Fibroblast of skin of abdomen (primary cell): ENCODE data around the gene NR2C2.
"Not testable (repeated sequence)": the region's sequence is repeated elsewhere in the genome, so short reads cannot be mapped to it uniquely, and the experiment has no call there.

ENCODE experiments used
- DNase-seq: peaks from one replicate; pipeline ENCODE4 v3.0.0-alpha.2; 2013

NR2C2 gene

DNA sequence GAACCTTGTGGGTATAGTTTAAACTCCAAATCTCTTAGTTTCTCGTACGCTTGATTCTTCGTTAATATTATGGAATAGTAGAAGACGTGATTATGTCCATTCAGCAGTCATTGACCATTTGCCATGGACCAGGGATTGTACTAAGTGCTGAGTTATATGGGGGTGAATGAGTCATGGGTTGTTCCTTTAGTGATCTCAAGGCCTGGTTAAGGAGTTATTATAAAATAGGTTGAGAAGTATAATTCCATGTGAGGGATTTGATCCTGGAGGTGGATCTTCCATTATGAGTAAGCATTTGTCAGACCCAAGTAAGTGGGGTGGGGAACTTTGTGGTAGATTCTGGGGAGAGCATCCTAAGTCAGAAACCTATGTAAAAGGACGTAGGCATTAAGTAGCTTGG is 15.4 kb downstream of the NR2C2 start:
- peak; percentile 64 for DNase-seq

DNA sequence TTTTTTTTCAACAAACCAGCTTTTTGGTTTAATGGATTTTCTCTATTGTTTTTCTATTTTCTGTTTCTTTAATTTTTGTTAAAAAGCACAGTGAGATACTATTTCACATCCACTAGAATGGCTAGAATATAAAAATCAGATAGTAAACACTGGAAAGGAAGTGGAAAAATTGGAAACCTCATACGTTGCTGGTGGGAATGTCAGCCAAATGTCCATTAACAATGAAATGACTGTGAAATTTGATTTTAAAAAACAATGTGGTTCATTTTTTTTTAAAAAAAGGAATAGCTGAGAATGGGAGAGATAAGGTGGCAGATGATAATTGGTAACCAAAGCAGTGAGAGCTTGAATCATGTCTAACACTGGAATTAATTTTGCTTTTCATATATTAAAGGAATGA is 19.9 kb downstream of the NR2C2 start:
- DNase-seq: no peak

DNA sequence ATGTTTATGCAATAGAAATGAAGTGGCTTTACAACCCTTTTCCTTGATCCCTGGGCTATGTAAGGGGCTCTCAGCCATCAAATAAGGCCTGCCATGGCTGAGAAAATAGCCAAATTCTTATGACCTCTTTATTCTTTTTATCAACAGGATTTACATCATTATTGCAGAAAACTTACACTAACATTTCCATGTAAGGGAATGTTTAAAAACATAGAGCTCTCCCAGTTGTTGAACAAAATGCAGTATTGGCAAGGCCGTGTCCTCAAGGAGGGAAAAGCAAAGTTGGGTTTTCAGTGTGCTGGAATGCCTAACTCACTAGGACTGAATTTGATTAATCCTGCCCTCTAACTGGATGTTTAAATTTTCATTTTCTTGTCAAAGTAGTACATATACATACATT is 22.3 kb downstream of the NR2C2 start:
- DNase-seq: no peak

DNA sequence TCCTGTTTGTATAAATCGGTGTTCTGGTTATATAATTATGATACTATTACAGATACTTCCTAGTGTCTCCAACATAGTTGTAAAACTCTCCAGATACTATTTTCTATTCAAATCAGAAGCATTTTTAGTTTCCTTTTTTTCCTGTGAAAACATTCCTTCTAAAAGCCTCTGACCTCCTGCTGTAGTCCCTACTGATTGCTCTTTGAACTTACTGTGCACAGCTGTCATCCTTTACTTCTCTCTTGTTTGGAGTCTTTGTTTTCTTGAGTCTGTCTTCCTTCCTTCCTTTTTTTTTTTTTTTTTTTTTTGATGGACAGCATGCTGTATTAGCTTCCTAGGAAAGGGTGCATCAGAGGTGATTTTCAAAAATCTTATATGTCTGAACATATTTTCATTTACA is 28.9 kb downstream of the NR2C2 start:
- no peak for DNase-seq

DNA sequence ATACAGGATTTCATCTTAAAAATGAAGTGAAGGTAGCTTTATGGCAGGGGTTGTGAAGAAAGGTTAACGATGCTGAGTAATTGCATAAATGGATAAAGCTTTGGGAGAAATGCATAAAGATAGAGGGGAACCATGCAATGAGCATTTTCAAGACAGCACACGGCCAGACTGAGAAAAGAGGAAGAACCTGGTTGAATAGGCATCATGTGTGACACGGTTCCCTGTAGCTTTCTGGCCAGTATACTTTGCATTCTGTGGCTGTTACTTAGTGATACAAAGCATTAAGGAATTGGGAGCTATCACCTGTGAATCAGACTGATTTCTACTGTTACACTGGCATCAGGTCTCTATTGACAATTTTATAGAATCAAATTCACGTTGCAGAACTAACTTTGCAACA is 33.3 kb downstream of the NR2C2 start:
- DNase-seq: no peak

DNA sequence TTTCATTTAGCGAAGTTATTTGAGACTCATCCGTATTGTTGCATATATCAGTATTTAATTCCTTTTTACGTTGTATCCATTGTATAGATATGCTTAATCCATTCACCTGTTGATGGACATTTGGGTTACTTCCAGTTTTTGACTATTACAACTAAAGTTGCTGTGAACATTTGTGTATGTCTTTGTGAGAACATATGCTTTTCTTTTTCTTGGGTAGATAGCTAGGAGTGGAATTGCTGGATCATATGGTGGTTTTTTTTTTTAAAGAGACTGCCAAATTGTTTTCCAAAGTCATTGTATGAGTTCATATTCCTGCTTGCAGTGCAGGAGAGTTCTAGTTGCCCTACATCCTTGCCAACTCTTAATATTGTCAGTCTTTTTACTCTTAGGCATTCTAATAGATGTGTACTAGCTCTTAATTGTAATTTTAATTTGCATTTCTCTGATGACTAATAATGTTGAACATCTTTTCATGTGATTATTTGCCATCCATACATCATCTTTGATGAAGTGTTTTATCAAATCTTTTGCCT is 37.3 kb downstream of the NR2C2 start:
- DNase-seq: no peak

DNA sequence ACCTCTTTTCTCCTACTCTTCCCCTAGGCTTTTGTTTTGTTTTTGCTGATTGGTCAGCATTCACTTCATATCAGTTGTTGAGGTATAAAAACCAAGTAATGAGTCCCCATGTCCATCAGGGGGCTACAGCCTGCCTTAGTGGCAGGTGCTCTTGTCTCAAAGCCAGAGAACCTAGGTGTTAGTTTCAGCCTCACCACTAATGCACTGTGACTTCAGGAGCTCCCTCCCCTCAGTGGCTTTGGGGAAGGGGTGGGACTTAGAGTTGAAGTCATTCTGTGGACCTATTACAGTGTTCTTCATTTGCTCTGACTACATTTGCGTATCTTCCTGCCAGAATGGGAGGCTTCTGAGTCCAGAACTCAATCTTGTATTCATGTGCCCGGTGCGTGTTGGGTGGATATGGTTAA is 41.6 kb downstream of the NR2C2 start:
- DNase-seq: no peak

DNA sequence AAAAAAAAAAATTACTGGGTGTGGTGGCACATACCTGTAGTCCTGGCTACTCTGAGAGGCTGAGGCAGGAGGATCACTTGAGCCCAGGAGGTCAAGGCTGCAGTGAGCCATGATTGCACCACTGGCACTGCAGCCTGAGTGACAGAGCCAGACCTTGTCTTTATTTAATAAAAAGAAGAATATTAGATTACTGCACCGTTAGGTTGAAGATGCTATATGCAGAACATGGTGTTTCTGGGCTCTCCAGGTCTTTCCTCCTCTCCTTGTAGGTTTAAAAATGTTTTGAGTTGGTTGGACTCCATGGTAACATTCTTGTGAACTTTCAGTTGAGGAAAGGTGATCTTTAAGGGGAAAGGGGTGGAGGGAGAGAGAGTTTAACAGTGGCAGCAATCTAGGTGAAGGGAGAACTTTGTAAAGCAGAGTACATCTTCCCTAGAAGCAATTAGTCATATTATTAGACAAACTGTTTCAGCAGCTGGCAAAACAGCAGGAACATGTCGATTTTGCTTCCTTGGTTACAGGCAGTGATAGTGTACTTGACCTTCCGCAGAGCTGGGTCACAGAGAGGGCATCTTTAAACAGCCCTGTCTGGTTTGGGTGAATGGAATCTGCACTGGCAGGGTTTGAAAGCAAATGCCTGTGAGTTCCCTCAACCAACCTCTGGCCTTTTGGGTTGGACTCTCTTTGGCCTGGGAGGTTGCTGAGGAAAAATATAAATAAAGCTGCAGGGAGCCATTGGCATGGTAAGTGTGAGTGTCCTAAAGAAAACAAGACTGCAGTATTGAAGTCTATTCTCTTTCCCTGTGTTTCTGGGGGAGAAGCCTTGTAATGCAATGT is 42.8 kb downstream of the NR2C2 start:
- DNase-seq: no peak

DNA sequence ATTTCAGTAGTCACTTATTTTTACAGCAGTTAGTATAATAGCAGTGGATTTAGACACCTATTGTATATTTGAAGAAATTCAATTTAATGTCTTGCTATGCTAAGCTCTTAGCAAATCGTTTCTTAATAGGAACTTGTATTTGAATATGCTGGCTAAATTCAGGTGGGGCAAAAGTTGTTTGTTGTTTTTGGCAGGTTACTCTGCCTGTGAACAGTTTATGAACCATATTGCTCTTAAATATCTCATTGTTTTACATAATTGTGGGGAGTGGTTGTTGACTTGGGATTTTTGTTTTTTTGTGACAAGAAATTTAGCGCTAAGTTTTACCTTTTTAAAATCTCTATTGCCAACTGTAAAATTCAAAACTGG is 43.4 kb downstream of the NR2C2 start:
- no peak for DNase-seq

DNA sequence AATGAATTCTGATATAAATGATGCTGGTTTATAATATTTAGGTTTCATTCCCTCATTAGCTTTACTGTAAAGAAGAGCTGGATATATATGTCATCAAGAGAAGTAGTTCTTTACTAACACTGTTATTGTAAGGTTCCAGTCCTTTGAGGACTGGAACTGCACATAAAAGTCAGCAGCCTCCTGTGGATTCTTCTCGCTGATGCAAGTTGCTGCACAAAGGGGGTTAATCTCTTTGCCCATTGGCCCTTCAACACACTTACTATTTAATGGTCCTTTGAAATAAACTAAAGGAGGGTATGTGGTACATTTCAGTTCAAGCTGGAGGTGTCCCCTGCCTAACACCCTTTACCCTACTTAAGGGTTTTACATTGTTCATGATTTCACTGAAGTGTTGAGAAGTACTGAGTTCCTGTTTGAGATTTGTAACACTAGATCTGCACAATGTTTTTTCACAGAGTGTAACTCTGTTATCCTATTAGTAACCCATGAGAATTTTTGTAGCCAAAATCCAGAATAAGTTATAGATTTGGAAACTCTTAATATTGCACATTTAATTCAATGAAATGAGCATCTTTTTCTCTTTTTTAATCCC is 43.9 kb downstream of the NR2C2 start:
- DNase-seq: no peak

DNA sequence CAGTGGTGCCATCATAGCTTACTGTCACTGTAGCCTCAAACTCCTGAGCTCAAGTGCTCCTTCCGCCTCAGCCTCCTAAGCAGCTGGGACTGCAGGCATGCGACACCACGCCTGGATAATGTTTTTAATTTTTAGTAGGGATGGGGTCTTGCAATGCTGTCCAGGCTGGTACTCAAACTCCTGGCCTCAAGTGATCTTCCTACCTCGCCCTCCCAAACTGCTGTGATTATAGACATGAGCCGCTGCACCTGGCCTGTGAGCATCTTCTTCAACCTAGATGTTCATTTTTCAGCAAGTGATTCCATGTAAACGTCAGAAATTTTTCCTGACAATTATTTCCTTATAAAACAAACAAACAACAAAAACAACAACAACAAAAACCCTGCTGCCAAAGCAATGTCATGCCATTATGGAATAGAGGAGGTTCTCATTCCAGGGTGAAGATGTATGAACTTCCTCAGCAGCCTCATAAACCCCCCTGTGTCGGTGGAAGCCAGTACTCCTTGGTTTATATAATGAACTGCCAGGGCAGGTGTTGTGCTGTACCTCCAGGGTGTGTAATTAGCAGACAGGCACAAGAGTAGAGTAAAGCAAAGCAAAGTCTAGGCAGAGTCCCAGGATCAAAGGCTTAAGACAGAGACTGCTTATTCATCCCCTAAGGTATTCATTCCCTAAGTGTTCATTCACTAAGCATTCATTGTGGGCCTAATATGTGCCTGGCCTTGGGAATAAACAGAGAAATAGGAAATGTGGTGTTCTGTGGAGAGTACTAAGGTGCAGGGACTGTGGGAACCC is 44.6 kb downstream of the NR2C2 start:
- no peak for DNase-seq

DNA sequence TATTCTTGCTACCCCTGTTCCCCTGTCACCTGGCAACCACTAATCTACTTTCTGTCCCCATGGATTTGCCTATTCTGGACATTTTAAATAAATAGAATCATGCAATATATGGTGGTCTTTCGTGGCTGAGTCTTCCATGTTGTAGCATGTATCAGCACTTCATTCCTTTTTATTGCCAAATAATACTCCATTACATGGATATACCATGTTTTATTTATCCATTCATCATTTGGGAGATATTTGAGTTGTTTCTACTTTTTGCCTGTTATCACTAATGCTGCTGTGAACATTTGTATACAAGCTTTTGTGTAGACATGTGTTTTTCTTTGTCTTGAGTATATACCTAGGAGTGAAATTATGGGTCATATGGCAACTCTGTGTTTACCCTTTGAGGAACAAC is 50.6 kb downstream of the NR2C2 start:
- DNase-seq: no peak

DNA sequence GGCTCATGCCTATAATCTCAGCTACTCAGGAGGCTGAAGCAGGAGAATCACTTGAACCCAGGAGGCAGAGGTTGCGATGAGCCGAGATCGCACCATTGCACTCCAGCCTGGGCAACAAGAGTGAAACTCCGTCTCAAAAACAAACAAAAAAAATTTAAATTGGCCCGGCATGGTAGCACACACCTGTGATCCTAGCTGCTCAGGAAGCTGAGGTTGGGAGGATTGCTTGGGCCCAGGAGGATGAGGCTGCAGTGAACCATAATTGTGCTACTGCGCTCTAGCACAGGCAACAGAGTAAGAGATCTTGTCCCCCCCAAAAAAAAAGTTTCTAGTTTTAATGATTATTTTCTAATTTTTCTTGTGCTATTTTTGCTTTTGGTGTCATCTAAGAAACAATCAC is 51.8 kb downstream of the NR2C2 start:
- DNase-seq: not testable (repeated sequence)

DNA sequence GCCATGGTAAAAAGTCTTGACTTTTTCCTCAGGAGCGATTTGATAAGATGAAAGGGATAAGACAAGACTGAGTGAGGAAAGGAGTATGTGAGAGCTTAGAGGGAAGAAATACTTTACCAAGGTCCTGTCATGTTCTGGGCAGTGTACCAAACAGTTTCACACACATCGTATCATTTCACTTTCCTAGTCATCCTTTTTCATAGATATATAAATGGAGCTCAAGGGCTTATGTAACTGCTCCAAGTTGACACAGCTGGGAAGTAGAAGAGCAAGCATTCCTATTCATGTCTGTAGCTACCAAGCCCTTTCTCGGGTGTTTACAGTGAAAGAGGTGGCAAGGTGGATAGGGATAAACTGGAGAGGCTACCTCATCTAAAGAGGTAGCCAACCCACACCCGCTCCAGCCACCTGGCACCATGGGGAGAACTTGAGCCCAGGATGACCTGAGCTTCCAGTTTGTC is 60.3 kb downstream of the NR2C2 start:
- peak; percentile 74 for DNase-seq

DNA sequence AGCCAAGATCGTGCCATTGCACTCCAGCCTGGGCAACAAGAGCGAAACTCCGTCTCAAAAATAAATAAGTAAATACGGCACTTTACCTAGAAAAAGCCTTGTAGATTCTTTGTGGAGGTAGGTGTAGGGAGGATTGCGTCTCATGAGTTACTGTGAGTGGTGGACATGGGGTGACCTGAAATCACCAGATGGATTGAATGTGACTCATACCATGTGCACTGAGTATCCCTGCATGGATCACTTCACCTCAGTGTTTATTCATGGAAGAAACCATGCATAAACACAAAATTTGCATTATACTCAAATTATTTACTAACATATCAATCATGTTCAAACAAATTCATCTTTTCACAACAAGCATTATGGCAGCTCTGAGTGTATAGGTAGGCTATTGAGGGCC is 61.8 kb downstream of the NR2C2 start:
- no peak for DNase-seq

DNA sequence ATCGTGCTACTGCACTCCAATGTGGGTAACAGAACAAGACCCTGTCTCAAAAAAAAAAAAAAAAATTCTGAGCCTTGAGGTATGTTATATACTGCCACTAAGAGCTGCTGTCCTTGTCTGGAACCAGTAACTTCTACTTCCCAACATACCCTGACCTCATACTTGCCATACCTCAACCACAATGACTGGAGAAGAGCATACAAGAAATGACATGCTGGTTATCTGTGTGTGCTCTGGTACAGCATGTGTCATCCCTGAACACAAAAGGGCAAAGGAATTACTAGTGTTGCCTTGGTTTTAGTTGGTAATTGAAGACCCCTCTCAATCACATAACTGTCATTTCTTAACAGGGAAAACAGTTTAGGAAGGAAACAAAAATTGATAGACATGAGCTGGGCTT is 63.3 kb downstream of the NR2C2 start:
- DNase-seq: no peak

DNA sequence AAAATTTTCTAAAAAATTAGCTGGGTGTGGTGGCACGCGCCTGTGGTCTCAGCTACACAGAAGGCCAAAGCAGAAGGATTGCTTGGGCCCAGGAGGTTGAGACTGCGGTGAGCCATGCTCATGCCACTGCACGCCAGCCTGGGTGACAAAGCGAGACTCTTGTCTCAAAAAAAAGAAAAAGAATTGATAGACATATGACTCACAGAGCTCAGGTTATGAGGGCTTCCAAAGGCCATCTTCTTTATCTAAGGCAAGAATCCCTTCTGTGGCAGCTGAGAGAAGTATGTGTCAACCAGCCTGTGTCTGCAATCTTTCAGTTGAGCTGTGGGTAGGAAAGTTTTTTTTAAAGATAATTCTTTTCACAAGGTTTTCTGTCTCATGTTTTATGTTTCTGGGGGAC is 63.8 kb downstream of the NR2C2 start:
- DNase-seq: no peak

DNA sequence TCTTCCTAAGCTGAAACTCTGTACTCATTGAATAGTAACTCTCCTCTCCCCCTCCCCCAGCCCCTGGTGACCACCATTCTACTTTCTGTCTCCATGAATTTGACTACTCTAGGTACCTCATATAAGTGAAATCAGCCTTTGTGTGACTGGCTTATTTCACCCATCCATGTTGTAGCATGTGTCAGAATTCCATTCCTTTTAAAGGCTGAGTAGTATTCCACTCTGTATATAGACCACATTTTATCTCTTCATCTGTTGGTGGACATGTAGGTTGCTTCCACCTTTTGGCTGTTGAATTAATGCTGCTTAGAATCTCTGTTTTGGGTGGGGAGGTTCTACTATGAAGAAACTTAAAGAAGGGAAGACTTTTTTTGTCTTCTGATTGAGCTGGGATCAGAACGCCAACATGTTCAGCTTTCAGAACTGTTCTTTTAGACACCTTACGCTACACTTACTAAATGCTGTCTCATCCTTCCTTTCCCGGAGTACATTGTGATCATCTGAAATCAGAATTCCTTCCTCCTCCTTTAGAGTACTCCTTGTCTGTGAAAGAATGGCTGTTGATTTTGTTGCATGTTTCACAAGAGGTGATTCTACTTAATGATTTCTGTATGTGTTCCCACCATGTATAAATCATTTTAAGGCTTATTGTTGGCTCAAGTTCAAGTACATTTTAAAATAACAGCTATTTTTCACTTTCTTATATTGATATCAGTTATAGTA is 67.4 kb downstream of the NR2C2 start:
- DNase-seq: no peak

DNA sequence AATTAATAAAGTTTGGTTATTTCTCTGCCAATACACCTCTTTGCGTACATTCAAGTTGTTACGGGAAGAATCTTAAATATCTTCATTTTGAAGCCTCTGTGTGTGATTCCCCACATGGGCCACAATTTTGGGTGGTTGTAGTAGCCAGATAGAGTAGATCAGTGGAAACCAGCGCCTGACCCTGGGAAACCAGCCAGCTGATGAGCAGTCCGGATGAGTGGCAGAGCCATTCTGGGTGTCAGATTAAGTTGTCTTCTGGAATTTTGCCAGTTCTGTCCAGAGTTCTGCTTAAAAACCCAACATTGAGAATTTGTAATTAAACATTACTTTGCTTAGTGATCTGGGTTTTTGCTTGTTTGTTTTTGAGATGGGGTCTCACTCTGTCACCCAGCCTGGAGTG is 68.1 kb downstream of the NR2C2 start:
- DNase-seq: no peak

DNA sequence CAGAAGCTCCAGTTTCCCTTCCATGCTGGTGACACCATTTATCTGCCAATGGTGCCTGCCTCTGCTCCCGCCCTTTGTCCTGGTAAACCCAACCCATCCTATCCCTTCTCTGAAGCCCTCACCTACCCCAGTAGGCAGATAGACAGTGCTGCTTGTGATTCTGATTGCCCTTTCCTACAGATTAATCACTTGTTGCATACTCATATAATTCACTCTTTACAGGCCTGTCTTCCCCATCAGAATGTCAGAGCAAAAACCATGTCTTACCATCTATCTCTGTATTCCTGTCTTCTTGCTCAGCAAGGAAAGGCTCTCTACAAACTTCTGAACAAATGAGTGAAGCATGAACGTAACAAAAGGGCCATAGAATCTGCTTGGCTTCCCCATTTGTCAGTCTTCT is 69.8 kb downstream of the NR2C2 start:
- DNase-seq: no peak

DNA sequence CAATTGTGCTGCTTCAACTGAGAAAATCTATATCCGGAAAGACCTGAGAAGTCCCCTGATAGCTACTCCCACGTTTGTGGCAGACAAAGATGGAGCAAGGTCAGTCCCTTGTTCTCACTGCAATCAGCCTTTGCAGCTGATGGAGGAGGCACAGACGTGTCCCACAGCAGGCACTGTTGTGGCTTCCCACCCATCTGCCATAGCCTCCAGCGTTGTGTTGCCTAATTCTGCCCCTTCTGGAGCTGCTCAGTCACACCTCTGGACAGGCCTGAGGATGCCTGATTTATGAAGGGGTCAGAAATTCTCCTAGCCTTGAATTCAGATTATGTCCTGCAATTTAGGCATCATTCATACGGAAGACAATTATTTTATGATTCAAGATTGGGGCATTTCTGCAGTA is 75.9 kb downstream of the NR2C2 start:
- no peak for DNase-seq

DNA sequence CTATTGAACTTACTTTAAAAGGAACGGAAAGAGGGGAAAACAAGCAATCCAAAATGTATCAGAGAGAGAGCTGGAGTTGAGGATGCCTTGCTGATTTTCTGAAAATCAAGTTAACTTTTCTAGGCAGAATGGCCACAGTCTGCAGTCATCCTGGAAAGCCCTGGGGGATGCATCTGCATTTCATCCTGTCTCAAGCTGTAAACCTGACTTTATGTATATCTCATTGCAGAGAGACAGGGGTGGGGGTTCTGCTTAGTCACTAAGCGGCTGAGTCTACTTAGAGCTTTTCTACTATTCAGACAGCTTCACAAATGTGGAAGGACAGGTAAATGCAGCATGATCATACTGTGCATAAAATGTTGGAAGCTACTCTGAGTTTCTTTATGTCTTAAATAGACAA is 76.3 kb downstream of the NR2C2 start:
- DNase-seq: no peak

DNA sequence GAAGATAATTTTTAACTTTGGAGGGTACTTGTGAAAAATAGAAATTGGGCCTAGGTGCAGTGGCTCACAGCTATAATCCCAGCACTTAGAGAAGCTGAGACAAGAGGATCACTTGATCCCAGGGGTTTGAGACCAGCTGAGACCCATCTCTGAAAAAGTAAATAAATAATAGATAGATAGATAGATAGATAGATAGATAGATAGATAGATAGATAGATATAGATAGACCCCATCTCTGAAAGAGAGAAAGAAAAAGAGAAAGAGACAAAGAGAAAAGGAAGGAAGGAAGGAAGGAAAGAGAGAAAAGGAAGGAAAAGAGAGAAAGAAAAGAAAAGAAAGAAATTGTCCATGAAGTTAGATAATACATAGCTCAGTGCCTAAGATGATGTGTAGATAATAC is 82.2 kb downstream of the NR2C2 start:
- DNase-seq: no peak
